Glomerular endothelial cell (primary cell): ENCODE data around the gene ARPC1B. TPM values are rescaled to one million over a fixed set of nuclear protein-coding genes. Genes with fewer than 3 reads are reported as not detected.
A peak's percentile ranks its signal among the peaks of the same experiment; 100 is the strongest.
"Not testable (repeated sequence)": the region's sequence is repeated elsewhere in the genome, so short reads cannot be mapped to it uniquely, and the experiment has no call there.

Experiments used
- DNase-seq: peaks from one replicate; pipeline ENCODE4 v3.0.0-alpha.2; 2011; ENCODE audit warnings: low read depth, low spot score; ENCODE audit errors: extremely low read depth
- total RNA-seq: library from RNA; depleted of rRNA; stranded (reverse); fragments of >200 nt; gene quantifications from 2 replicates; pipeline ENCODE4 v1.2.3, GENCODE V29; 2015

The ARPC1B gene
- 509 and 602 TPM in 2 replicates for total RNA-seq

DNA sequence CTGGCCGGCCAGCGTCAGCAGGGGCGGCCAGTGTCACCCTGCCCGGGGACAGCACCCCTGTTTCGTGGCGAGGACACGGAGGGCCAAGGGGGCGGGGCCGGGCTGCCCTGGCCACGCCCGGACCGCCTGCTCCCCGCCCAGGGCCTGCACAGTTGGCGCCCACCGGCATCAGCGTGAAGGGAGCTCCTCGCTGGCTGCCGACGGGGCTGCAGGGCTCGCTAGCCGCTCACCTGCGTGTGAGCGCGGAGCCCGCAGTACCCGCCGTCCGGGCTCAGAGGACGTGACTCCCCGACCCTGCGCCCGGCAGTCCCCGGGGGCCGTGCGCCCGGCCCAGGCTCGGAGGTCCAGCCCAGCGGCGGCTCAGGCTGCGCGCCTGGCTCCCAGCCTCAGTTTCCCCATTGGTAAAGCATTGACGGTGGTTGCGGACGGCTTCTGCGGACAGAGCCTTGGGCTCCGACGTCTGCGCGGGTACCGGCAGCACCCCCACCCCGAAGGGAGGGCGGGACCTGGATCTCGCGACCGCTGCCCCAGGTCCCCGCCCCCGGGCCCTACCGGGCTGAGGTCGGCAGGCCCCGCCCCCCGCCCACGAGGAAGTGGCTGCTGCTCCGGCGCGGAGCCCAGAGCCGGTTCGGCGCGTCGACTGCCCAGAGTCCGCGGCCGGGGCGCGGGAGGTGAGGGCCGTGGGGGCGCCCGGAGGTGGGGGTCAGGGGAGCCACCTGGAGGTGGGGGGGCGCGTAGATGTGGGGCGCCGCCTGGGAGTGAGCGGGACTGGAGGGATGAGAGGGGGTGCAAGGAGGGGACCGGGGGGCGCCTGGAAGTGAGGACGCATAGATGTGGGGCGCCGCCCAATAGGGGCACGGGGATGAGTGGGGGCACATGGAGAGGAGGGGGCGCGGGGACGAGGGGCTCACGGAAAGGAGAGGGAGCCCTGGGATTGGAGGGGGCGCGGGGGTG is at the start of gene ARPC1B:
TSS of gene ARPC1B (plus strand) at position 620 of the 954 bp plus-strand sequence. CDS start 10,985 bp downstream, outside the sequence.
- no peak for DNase-seq

DNA sequence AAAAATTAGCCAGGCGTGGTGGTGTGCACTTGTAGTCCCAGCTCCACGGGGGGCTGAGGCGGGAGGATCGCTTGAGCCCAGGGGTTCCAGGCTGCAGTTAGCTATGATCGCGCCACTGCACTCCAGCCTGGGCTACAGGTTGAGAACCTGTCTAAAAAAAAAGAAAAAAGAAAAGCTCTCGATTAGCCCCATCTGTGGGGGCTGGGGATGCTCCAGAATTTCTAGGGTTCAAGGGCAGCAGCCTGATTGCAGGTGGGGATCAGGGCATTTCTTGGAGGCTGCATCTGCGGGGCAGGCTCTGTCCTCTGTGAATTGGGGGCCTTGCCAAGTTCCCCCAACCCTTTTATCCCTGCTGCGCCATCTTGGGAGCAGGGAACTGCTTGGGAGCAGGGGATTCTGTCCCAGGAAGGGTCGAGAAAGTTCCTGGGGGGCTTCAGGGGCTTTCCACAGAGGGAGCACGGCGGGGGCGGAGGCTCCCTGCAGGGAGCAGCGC is 49.5 kb upstream of the ARPC1B start:
- DNase-seq: no peak

DNA sequence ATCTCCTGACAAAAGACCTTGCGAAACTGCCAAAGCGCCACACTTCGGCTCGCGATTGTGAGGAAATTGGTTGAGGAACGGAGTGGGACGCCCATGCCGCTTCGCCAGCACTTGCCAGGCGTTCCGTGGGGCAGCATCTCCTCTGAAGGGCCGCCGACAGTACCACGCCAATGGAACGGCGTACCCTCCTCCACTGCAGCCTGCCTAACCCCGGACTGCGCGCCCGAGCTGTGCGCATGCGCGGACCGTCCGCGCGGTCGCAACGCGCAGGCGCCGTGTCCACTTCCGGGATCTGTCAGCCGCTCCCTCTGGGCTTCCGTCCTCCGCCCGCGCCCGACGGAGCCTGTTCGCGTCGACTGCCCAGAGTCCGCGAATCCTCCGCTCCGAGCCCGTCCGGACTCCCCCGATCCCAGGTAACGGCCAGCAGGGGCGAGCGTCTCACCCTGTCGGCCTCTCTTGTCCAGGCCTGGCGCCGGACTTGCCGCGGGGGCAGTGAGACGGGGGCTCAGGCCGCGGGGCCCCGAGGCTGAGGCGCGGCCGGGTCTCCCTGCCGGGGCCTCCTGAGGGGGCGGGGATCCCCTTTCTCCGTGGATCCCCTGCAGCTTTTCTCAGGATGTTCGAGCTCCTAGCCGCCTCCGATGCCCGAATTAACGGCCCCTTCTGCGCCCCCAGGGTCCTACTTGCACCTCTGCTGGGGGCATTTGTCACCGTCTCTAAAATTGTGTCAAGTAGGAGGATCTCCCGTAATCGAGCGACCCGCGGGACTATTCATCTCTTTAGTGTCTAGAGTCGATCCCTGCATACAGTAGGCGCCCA is 48.7 kb upstream of the ARPC1B start, which contains the start of gene ARPC1A:
TSS of gene ARPC1A (plus strand) at position 307 of the 816 bp plus-strand sequence. CDS start 7,456 bp downstream, outside the sequence.
- peak; percentile 44 for DNase-seq

DNA sequence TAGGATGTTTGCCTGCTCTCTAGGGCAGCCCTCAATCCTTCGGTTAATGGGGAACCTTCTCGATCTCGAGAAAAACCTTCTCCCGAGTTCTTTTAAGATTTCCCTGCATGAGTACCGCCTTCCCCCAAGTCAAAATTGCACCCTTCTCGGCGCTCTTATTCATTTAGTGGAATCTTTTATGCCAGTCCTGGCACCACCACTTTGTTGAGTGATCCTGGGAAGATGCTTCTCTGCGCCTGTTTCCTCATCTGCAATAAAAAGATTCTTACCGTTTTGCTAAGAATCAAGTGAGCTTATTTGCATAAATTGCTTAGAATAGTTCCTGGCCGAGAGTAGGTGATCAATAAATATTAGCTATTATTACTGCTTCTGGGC is 48.1 kb upstream of the ARPC1B start:
- no peak for DNase-seq

GRCh38 chr7:99330314-99330961 is 44.1 kb upstream of the ARPC1B start:
- peak; percentile 42 for DNase-seq

- no peak for DNase-seq
These were observed 43.5 kb upstream of the ARPC1B start for GRCh38 chr7:99331002-99331401.

DNA sequence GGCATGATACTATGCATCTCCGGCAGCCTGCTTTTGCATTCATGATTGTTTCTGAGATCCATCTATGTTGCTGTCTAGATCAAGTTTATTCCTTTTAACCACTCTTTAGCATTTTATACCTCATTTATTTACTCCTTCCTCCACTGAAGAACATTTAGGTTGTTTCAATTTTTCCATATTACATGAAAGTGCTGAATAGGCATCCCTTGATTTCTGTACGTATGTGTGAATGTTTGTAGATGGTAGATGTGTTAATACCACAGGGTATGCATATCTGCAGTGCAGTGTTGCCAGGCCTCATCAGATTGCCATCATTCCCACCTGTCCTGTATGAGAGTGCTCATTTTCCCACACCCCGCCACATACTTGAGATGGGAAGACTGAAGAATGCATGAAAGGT is 34.9 kb upstream of the ARPC1B start:
- DNase-seq: no peak

DNA sequence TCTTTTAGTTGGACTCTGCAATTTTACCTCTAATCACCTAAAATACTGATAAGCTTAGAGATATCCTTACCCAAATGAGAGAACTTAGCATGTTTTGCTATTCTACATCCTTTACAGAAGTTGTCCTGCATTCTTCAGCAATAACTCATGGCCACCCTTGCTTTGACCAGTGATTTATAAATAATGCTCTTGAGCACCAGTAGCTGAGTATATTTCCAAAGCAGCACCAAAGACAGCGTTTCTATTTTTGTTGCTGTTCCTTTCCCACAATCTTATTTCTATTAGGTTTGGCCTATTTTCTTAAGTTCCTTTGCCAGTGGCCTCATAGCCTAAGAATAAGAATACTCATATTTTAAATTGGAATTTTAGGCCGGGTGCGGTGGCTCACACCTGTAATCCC is 33.9 kb upstream of the ARPC1B start:
- no peak for DNase-seq

- no peak for DNase-seq
These were observed 30.4 kb upstream of the ARPC1B start for GRCh38 chr7:99344061-99344647.

DNA sequence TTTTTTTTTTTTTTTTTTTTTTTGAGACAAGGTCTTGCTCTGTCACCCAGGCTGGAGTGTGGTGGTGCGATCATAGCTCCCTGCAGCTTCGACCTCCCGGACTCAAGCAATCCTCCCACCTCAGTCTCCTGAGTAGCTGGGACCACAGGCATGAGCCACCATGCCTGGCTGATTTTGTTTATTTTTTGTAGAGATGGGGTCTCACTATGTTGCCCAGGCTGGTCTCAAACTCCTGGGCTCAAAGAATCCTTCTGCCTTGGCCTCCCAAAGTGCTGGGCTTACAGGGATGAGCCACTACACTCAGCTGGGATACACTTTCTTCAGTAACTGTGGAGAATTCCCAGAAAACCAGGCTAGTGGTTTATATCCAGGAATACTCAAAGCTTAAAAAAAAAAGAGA is 23.9 kb upstream of the ARPC1B start:
- not testable (repeated sequence) for DNase-seq

GRCh38 chr7:99352247-99352646 is 22.3 kb upstream of the ARPC1B start:
- no peak for DNase-seq

GRCh38 chr7:99355098-99355497 is 19.4 kb upstream of the ARPC1B start:
- DNase-seq: no peak

DNA sequence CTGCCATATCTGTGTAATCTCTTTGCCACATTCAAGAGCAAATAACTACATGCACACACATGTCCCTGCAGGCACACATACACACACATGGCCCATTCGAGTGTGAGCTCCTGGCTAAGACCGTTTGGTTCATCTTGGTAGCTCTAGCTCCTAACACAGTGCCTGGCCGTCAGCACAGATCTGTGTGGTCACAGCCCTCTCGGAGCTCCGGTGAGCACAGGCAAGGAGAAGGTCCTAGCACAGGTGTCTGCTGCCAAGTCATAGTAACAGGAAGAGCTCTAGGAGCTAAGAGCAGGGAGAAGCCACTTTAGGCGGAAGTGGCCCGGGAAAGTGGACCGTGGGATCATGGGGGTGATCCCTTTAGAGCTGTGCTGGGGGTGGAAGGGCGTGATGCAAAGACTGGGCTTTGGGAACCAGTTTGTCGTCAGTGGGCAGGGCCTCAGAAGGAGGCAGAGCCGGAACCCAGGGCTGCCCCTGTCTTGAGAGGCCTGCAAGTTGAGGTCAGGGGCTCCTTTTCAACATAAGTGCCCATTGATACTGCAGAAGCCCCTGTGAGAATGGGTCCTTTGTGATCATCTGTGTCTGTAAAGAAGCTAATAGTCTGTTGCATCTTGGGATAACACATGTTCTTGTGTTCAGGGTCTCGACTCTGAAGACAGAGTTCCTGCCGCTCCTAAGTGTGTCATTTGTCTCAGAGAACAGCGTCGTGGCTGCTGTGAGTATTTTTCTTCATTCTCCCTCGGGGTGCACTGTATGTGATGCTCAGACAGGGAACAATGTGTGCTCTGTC is 16.6 kb upstream of the ARPC1B start:
- DNase-seq: no peak

DNA sequence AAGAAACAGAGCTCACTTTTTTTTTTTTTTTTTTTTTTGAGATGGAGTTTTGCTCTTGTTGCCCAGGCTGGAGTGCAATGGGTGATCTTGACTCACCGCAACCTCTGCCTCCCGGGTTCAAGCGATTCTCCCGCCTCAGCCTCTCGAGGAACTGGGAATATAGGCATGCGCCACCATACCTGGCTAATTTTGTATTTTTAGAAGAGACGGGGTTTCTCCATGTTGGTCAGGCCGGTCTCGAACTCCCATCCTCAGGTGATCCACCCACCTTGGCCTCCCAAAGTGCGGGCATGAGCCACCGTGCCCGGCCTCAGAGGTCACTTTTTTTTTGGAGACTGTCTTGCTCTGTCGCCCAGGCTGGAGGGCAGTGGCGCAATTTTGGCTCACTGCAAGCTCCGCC is 16.0 kb upstream of the ARPC1B start:
- not testable (repeated sequence) for DNase-seq

DNA sequence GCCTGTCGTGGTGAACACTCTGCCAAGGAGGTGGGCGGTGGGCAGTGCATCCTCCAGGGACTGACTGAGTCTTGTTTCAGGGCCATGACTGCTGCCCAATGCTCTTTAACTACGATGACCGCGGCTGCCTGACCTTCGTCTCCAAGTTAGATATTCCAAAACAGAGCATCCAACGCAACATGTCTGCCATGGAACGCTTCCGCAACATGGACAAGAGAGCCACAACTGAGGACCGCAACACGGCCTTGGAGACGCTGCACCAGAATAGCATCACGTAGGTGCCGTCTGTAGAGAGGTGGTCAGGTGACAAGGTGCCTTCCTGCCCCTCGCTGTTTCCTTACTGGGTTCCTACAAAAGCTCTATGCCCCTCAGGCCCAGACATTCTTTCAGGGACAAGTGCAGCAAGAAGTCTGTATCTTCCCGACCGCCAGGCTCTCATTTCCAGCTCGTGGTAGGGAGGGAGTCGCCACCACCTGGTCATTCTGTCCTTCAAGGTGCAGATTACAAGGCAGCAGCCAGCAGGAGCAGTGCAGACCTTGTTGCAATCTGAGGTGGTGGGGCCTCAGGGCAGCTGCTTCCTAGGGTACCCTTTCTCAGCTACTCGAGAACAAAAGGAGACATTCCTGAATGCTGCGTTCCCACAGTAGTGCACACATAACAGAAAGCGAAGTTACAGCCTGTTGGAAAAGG is 14.9 kb upstream of the ARPC1B start:
- no peak for DNase-seq

DNA sequence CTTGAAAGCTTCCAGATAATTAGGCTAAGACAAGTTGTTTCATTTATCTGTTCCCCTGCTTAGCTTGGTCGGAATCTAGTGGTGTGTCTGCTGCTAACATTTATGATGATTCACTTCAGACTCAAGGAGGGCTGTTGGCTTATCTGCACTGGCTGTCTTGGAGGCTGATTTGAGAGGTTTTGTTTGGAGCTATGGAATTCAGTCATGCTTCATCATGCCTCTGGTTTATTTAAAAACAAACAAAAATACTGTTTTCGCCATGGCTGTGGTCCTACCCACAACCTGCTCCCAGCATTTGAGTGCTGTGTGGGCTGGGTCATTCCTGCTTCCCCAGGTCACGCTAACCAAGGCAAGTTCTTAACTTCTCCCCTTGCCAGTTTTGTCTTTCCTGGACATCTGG is 11.7 kb upstream of the ARPC1B start:
- no peak for DNase-seq

GRCh38 chr7:99363286-99363685 is 11.2 kb upstream of the ARPC1B start:
- no peak for DNase-seq

DNA sequence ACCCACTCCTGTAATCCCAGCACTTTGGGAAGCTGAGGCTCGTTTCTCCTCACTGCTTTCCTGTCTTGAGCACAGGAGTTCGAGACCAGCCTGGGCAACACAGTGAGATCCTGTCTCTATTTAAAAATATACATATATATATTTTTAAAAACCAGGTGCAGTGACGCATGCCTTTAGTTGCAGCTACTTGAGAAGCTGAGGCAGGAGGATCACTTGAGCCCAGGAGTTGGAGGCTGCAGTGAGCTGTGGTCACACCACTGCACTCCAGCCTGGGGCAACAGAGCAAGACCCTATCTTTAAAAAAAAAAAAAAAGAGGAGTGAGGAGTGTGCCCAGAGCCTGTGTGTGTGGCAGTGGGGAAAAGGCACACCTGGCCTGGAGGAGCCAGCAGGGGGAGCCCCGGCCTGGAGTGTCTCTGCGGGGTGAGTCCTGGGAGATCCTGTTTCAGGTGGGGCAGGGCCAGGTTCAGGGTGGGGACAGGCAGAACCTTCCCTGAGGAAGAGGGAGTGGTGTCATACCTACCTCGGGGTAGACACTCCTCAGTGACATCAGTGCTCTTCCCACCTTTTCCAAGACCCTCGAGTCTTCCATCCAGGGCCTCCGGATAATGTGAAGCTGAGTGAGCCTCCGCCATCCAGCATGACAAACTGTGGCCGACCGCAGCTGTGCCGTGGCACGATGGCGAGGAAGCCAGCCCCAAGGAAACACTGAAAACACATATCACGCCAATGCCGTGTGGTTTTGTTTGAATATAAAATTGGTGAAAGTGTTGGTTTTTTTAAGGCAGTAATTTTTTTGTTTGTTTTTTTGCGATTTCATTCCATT is 9.0 kb upstream of the ARPC1B start:
- no peak for DNase-seq
